Measurements from ENCODE around the gene PREB.

Gene PREB

DNA sequence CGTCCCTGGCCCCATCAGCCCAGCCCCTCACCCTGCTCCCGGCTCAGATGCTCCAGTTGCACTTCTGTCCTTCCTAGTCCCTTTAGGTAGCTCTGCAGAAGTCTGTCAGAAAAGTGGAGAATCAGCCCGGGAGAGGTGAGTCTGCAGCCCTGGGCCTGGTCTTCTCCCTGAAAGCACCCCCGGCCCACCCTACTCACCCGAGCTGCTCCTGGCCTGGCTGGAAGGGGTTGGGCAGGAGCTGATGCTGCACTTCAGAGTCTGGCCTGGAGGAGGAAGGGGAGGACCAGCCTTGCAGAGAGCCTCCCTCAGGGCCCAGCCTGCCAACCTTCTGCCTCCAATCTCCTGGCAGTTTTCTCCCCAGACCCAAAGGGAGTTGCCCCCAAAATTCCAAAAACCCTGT is 32.1 kb downstream of the PREB start:
- TF ChIP-seq CTCF (IDR thresholded peaks at IDR 0.05; ENCODE audit: insufficient read depth, low read length, poor library complexity, severe bottlenecking) (no peak), EZH2phosphoT487 (conservative IDR thresholded peaks at IDR 0.05; ENCODE audit: low read length) (no peak)
- H3K27me3 ChIP-seq (ENCODE audit: low read length), result no peaks in the 10 kb centered on the region
- H3K4me3 ChIP-seq (ENCODE audit: insufficient read depth, low read length, poor library complexity, severe bottlenecking), result no peak overlapping the region
- H4K20me1 ChIP-seq (ENCODE audit: low read depth, low read length), result no peaks in the 10 kb centered on the region
- H3K9ac ChIP-seq (ENCODE audit: low read length), result no peak overlapping the region
- no peaks in the 10 kb centered on the region for H3K36me3 ChIP-seq (ENCODE audit: low read length)
- H3K4me2 ChIP-seq (ENCODE audit: low read depth, low read length, poor library complexity, severe bottlenecking), result no peak overlapping the region
- no peaks in the 10 kb centered on the region for H3F3A ChIP-seq (ENCODE audit: insufficient read depth)
- no peak overlapping the region for H2AFZ ChIP-seq (ENCODE audit: low read depth, low read length, severe bottlenecking)
- H3K27ac ChIP-seq (ENCODE audit: low read depth, low read length), result no peak overlapping the region
- H3K9me3 ChIP-seq (ENCODE audit: insufficient read depth, low read length), result no peaks in the 10 kb centered on the region
- no peaks in the 10 kb centered on the region for H3K79me2 ChIP-seq (ENCODE audit: insufficient read depth, low read length)
- H3K9me2 ChIP-seq (replicated peaks; ENCODE audit: insufficient read depth, low read length), result no peaks in the 10 kb centered on the region

- no peak overlapping the region for H3K9ac ChIP-seq (ENCODE audit: low read length)
- H3K9me2 ChIP-seq (replicated peaks; ENCODE audit: insufficient read depth, low read length), result no peaks in the 10 kb centered on the region
- no peak overlapping the region for H3K4me3 ChIP-seq (ENCODE audit: insufficient read depth, low read length, poor library complexity, severe bottlenecking)
- H3K9me3 ChIP-seq (ENCODE audit: insufficient read depth, low read length), result no peaks in the 10 kb centered on the region
- no peak overlapping the region for H2AFZ ChIP-seq (ENCODE audit: low read depth, low read length, severe bottlenecking)
- no peaks in the 10 kb centered on the region for H3K27me3 ChIP-seq (ENCODE audit: low read length)
- H3K4me2 ChIP-seq (ENCODE audit: low read depth, low read length, poor library complexity, severe bottlenecking), result no peak overlapping the region
- no peaks in the 10 kb centered on the region for H3F3A ChIP-seq (ENCODE audit: insufficient read depth)
- H3K79me2 ChIP-seq (ENCODE audit: insufficient read depth, low read length), result no peaks in the 10 kb centered on the region
- no peaks in the 10 kb centered on the region for H4K20me1 ChIP-seq (ENCODE audit: low read depth, low read length)
- no peaks in the 10 kb centered on the region for H3K36me3 ChIP-seq (ENCODE audit: low read length)
- TF ChIP-seq EZH2phosphoT487 (conservative IDR thresholded peaks at IDR 0.05; ENCODE audit: low read length) (no peak), CTCF (IDR thresholded peaks at IDR 0.05; ENCODE audit: insufficient read depth, low read length, poor library complexity, severe bottlenecking) (no peak)
- no peak overlapping the region for H3K27ac ChIP-seq (ENCODE audit: low read depth, low read length)
Observed at GRCh38 chr2:27100036-27100435, 34.4 kb downstream of the PREB start.

DNA sequence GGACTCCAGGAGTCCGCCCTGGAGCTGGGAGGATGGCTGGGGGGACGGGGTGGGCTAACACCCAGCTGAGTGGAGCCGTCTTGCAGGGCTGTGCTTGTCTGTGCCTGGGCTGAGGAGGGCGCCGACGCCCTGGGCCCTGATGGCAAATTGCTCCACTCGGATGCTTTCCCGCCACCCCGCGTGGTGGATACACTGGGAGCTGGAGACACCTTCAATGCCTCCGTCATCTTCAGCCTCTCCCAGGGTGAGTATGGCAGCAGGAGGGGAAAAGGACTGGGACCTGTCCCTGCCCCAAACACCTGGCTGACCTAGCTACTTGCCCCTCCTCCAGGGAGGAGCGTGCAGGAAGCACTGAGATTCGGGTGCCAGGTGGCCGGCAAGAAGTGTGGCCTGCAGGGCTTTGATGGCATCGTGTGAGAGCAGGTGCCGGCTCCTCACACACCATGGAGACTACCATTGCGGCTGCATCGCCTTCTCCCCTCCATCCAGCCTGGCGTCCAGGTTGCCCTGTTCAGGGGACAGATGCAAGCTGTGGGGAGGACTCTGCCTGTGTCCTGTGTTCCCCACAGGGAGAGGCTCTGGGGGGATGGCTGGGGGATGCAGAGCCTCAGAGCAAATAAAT is 35.0 kb downstream of the PREB start:
- no peaks in the 10 kb centered on the region for H3K79me2 ChIP-seq (ENCODE audit: insufficient read depth, low read length)
- H3K4me2 ChIP-seq (ENCODE audit: low read depth, low read length, poor library complexity, severe bottlenecking), result no peak overlapping the region
- no peaks in the 10 kb centered on the region for H3K27me3 ChIP-seq (ENCODE audit: low read length)
- H3K27ac ChIP-seq (ENCODE audit: low read depth, low read length), result no peak overlapping the region
- H4K20me1 ChIP-seq (ENCODE audit: low read depth, low read length), result no peaks in the 10 kb centered on the region
- H3K9ac ChIP-seq (ENCODE audit: low read length), result no peak overlapping the region
- no peak overlapping the region for H3K4me3 ChIP-seq (ENCODE audit: insufficient read depth, low read length, poor library complexity, severe bottlenecking)
- H3K36me3 ChIP-seq (ENCODE audit: low read length), result no peaks in the 10 kb centered on the region
- TF ChIP-seq CTCF (IDR thresholded peaks at IDR 0.05; ENCODE audit: insufficient read depth, low read length, poor library complexity, severe bottlenecking) (no peak), EZH2phosphoT487 (conservative IDR thresholded peaks at IDR 0.05; ENCODE audit: low read length) (no peak)
- no peak overlapping the region for H2AFZ ChIP-seq (ENCODE audit: low read depth, low read length, severe bottlenecking)
- H3K9me2 ChIP-seq (replicated peaks; ENCODE audit: insufficient read depth, low read length), result no peaks in the 10 kb centered on the region
- no peaks in the 10 kb centered on the region for H3F3A ChIP-seq (ENCODE audit: insufficient read depth)
- H3K9me3 ChIP-seq (ENCODE audit: insufficient read depth, low read length), result no peaks in the 10 kb centered on the region
